Hippocampal formation (tissue), 2 donors: ENCODE results near the gene HRH3.

Experiments
- DNase-seq, 2 donors: peaks; one replicate each; lab custom pipeline; 2025; lab: John Stamatoyannopoulos, UW

HRH3 gene

DNA sequence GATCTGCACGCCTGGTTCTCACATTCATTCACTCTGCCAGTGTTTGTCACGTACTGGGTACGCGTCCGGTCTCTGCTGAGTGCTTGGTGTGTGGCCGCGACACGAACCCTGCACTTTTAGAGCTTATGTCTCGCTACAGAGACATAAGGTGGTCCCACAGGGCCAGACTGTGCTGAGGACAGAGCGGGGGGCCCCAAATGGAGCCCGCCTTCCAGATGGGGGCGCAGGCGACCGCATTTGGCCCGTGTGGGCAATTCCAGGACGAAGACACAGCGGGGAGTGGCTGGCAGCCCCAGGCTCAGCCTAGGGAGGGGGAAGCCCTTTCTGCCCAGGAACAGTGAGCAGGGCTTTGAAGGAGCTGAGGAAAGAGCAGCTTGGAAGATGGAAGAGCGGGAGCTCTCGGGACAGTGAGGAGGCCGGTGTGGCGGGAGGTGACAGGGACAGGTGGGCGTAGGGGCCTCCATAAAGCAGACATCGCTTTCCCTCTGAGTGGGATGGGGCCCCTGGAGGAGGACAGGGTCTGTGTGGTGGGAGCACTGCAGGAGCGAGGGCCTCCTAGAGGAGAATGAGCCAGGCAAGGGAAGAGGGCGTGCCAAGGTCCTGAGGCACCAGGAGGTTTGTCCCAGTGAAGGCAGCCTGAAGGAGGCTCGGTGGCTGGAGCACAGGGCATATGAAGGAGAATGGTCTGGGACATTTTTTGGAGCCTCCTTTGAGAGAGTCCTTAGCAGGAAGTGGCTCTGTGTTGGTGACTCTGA is 45.0 kb downstream of the HRH3 start:
- no peak for DNase-seq

DNA sequence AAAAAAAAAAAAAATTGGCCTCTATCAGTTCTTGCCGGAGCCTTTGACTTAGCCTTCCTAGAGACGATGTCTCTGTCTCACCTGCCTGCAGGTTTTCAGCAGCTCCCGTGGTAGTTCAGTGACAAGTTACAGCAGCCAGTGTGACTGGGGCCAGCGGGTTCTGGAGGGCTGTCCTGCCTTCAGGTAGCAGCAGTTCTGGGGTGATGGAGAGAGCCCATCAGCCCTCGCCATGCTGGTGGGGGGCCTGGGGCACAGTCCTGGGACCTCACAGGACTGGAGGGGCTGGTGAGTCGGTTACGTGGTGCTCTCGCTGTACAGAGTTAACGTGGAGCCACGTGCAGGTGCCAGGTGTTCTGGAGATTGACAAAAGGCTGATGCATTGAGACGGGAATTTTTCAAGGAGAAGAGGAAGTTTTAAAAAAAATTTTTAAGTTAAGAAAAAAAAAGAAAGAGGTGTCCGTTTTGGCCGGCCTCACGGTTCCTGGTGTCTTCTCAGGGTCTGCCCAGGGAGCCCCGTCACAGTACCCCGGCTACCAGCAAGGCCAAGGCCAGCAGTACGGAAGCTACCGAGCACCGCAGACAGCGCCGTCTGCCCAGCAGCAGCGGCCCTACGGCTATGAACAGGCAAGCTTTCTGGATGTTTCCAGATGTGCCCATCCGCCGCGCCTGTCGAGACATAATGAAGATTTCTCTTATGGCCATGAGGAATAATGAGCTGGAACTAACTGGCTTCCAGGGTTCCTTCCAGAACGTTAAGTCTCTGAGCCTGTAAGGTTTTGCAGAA is 45.9 kb downstream of the HRH3 start:
- DNase-seq: no peak

DNA sequence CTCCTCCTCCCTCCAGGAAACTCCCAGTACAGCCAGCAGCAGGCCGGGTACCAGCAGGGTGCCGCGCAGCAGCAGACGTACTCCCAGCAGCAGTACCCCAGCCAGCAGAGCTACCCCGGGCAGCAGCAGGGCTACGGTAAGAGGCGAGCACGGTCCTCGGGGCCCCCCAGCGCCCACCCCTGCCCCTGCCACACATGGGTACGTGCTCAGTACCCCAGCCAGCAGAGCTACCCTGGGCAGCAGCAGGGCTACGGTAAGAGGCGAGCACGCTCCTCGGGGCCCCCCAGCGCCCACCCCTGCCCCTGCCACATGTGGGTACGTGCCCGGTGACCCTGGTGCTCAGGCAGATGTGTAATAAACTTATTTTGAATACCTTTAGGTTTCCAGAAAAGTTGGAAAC is 47.4 kb downstream of the HRH3 start:
- no peak for DNase-seq

DNA sequence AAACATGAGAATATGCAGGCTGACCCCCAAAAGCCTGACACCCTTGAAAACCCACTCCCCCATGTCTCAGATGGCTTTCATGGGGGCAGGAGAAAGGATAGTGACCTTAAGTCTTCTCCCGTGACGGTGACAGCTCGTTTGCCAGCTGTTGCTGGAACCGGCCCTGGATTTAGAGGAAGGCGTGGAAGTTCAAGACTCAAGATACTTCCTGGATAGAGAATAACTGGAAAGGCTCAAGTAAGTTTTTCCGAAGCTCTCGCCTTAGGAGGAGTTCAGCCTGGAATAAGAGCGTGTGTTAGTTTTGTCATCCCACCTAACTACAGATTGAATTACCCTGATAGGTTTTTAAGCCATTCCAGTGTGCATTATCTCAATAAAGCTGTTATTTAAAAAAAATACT is 48.8 kb downstream of the HRH3 start:
- no peak for DNase-seq

DNA sequence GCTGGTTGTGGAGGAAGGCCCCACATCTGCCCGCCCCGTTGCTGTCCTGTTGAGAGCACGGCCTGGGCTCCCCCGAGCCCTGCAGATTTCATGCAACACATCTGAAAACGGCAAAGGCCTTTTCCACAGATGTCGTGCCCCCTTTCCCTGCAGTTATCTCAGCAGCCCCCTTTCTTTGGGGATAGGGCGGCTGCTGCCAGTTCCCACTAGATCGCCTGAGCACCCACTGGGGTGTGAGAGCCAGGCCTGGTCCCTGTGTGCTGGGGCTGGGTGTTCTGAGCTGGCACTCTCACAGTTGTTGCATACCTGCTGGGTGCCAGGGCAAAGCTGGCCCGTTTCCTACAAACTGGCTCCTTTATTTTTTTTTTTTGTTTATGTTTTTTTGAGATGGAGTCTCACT is 49.5 kb downstream of the HRH3 start:
- no peak for DNase-seq

DNA sequence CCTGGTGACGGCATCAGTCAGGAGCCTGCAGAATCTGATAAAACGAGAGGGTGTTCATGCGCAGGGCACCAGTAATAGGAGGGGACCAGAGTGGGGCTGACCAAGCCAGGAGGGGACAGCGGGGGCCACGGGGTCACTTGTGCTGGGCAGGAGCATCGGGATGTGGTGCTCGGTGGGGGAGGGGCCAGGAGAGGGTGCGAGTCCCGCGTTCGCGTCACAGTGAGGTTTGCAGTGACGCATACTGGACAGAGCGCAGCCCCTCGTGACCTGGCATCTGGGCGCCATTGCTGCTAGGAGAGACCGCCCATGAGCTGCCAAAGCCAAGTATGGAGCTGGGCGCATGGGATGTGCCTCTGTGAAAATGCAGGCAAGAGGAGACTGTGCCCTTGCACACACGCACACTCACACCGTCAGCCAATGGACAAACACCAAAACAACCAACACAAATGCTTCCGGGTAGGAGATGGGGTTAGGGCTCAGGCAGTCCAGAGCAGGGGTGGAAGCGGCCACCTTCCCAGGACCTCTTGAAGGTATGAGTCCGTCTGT is 51.1 kb downstream of the HRH3 start:
- no peak for DNase-seq

DNA sequence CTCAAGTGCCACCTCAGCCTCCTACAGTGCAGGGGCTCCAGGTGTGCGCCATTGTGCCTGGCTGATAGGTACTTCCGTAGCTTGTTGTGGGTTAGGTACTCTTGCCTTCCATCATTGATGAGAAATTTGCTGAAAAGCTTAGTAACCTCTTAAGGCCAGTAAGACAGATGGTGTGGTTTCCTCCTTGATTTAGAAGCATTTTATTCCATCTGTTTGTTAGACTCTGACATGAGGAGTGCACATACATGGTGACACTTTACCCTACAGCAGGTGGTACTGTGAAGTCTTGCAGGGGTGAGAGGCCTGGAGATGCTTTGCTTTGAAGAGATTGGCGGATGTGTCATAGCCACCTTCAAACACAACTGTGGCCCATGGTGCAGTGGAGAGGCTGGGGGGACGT is 52.0 kb downstream of the HRH3 start:
- DNase-seq: no peak

DNA sequence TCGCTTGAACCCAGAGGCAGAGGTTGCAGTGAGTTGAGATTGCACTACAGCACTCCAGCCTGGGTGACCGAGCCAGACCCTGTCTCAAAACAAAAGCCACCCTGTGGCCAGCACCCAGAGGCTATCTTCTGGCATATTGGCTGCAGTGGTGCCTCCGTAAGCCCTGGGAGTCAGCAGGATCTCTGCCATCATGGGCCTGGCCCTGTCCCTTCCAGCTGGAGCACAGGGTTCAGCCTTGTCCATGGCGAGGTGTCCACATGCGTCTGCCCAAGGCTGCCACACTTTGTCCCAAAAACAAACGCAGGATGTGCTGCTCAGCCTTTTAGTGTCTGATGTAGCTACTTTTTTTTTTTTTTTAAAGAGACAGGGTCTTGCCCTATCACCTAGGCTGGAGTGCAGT is 52.6 kb downstream of the HRH3 start:
- DNase-seq: no peak

DNA sequence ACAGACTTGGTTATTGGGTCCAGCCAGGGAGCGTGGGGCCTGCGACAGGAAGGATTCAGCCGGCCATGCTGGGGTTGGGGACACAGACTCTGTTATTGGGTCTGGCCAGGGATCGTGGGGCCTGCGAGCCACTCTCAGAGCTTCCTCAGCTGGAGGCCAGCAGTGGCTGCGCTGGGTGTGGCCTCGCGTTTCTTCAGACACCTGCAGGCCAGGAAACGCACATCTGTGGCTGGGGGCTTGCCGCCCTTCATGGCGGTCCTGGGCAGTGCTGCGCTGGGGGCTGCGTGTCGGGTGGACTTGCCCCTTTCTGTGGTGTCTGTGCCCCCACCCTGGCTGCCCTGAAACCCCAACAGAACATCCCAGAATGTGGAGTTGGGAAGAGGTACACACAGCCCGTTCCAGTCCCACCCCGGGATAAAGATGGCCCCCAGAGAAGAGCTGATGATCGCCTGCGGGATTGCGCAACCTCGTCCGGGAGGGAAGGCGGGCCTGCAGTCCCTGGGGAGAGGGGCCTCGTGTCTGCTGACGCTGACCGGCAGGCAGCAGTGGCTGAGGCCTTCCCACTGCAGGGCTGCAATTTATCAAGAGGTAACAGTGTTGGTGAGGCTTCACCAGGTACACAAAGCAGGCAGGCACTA is 54.2 kb downstream of the HRH3 start:
- no peak for DNase-seq
